ENCODE measurements around the gene PTPRE. TPM values are rescaled to one million over a fixed set of nuclear protein-coding genes. Genes with fewer than 3 reads are reported as not detected.

Gene PTPRE
- total and polyA plus RNA-seq, 10 of the 15 experiments (the other 5 are each of a cell fraction or from before 2014, with no cell fraction given), result 2.9 to 7.6 (median 5.8) TPM

- TF ChIP-seq CTCF (IDR thresholded peaks at IDR 0.05 in 2 of 3, conservative IDR thresholded peaks at IDR 0.05 in 1 of 3; ENCODE audit: control insufficient read depth in 2 of 3, extremely low read depth in 1 of 3, insufficient read depth in 1 of 3, low read depth in 3 of 3, low read length in 3 of 3) (no peak), CHD2 (IDR thresholded peaks at IDR 0.05; ENCODE audit: borderline replicate concordance, low read depth, low read length) (no peak), LARP7 (IDR thresholded peaks at IDR 0.05) (no peak)
Observed at GRCh38 chr10:128048819-128049210, 141.9 kb downstream of the PTPRE start (continued).

- peak overlapping the region; percentile 73 for H3K4me2 ChIP-seq (ENCODE audit: control insufficient read depth, insufficient read depth)
- H2AFZ ChIP-seq (ENCODE audit: control insufficient read depth, low read depth, low read length), result no peak overlapping the region
- H3K9me3 ChIP-seq (replicated peaks; ENCODE audit: control insufficient read depth, insufficient read depth, low read length), result no peaks in the 10 kb centered on the region
- peaks cover 2 to 3% of the 10 kb centered on the region in 2 experiments; a peak in 2 of 4 replicates for H3K36me3 ChIP-seq (ENCODE audit: control insufficient read depth in 2 of 2, insufficient read depth in 2 of 2, low read length in 1 of 2)
- ChIA-PET RAD21 (ENCODE audit: unreplicated experiment) (interaction anchor here (1.5 to 3.8 kb wide), 4 partner anchors 13 to 20 kb away, joined by 5 to 82 read pairs (median 14); no protein-coding TSS in a partner anchor), SMC1A (ENCODE audit: uncharacterized antibody, unreplicated experiment) (interaction anchor here (1.0 to 8.7 kb wide), 5 partner anchors 14 to 45 kb away, joined by 3 to 116 read pairs (median 5); no protein-coding TSS in a partner anchor), CTCF (interaction anchor here (1.3 to 5.9 kb wide), 6 partner anchors 10 to 100 kb away, joined by 5 to 52 read pairs (median 17); no protein-coding TSS in a partner anchor), POLR2A (interaction anchor here (1.1 to 6.4 kb wide), 4 partner anchors 11 to 79 kb away, joined by 3 to 117 read pairs (median 3); partner anchors contain the start of gene MKI67)
- no peak overlapping the region for H3K27ac ChIP-seq (ENCODE audit: control insufficient read depth, insufficient read depth)
- in situ Hi-C loops (cut with MboI) (no loop called here), intact Hi-C loops (cut with micrococcal nuclease; ENCODE audit: unreplicated experiment) (no loop called here)
- peaks cover 30% of the 10 kb centered on the region for H3K4me1 ChIP-seq (ENCODE audit: control insufficient read depth, insufficient read depth, low read length)
- peak overlapping the region; percentile 70; the same call in 1 of the 2 replicates for H3K4me3 ChIP-seq
- H4K20me1 ChIP-seq (ENCODE audit: control insufficient read depth, insufficient read depth), result no peaks in the 10 kb centered on the region
- BruUV-seq (replicated peaks), result no TSS peak
- ATAC-seq (no peak), DNase-seq (ENCODE audit: low read depth, low spot score) (no peak), FAIRE-seq (no peak)
- H3K27me3 ChIP-seq (replicated peaks in 1 of 2; ENCODE audit: control insufficient read depth in 2 of 2, insufficient read depth in 2 of 2, low read length in 1 of 2), result no peaks in the 10 kb centered on the region
- H3K79me2 ChIP-seq (ENCODE audit: control insufficient read depth, insufficient read depth, low read length), result peaks cover 7% of the 10 kb centered on the region
- TF ChIP-seq PRDM15 (CRISPR knock-in tag; IDR thresholded peaks at IDR 0.05) (no peak), MLLT1 (IDR thresholded peaks at IDR 0.05) (peak; percentile 73; the same call in 1 of the 2 replicates)
- WGBS (ENCODE audit: insufficient coverage, insufficient replicate concordance, low lambda C conversion rate, missing lambda C conversion rate), result 92% methylated on average over 23 of the region's 23 CpGs
- no peak overlapping the region for H3K9ac ChIP-seq (ENCODE audit: control insufficient read depth, insufficient read depth, low read length)
Observed at GRCh38 chr10:128049226-128050120, 142.6 kb downstream of the PTPRE start.
